ENCODE measurements around the gene AUTS2.

The AUTS2 gene

DNA sequence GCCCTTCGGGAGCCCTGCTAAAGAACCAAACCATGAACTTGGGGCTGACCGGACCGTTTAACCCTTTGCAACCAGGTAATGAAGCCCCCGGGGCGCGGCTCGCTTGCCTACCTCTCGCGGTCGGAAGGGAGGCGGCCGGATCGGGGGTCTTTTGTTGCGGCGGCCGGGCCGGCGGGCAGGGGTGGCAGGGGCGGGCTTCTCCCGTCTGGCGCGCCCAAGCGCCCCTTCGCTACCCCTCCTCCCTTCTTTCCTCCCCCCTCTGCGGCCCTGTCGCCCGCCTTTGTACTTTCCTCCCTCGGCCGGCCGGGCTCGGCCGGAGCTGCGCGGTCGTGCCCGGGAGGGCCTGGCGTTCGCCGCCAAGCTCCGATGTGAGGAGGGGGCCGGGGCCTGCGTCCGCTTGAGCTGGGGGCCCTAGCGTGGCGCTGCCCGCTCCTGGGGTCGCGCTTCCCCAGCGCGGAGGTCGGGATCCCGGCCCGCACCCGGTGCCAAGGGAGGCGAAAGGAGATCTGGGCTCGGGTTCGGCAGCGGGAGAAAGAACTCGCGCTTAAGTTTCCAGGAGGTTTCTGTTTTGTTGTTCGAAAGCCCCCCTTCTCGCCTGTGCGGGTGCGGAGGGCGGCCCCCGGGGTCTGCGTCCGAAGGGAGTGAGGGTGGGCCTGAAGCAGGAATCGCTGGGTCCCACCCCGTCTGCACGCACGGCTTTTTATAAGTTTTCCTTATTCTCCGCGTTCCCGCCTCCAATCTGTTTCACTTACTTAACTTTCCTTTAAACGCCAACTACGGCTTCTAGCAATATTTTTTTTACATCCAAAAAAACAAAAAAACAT lies 1096.9 kb downstream of the AUTS2 start:
- peak; percentile 53 for DNase-seq

DNA sequence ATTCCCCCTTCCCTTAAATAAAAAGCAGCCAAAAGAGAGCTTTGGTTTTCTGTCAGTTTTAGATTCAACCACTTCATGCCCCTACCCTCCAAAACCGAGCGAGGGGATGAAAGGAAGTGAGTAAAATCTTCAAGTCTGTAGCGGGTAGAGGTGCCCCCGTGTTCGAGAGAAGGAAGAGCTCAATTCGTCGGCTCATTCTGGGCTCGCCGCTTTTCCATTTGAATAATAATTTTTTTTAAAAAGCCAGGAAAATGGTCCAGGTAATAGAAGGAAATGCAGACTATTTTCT lies 1097.5 kb downstream of the AUTS2 start:
- TF ChIP-seq, protein P1, sequence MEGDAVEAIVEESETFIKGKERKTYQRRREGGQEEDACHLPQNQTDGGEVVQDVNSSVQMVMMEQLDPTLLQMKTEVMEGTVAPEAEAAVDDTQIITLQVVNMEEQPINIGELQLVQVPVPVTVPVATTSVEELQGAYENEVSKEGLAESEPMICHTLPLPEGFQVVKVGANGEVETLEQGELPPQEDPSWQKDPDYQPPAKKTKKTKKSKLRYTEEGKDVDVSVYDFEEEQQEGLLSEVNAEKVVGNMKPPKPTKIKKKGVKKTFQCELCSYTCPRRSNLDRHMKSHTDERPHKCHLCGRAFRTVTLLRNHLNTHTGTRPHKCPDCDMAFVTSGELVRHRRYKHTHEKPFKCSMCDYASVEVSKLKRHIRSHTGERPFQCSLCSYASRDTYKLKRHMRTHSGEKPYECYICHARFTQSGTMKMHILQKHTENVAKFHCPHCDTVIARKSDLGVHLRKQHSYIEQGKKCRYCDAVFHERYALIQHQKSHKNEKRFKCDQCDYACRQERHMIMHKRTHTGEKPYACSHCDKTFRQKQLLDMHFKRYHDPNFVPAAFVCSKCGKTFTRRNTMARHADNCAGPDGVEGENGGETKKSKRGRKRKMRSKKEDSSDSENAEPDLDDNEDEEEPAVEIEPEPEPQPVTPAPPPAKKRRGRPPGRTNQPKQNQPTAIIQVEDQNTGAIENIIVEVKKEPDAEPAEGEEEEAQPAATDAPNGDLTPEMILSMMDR (IDR thresholded peaks at IDR 0.05) = no peak
- peaks cover 4% of the 10 kb centered on the region for H3K36me3 Mint-ChIP-seq (ENCODE audit: low read depth)
- H3K4me1 Mint-ChIP-seq = peaks cover 9% of the 10 kb centered on the region
- H3K27ac Mint-ChIP-seq = peak overlapping the region; percentile 97
- no peak for DNase-seq
- peak overlapping the region; percentile 100 for H3K4me3 Mint-ChIP-seq
- no peaks in the 10 kb centered on the region for H3K9me3 Mint-ChIP-seq
- peaks cover 11% of the 10 kb centered on the region for H3K27me3 Mint-ChIP-seq (ENCODE audit: low read depth, poor library complexity)

More for the DNA sequence above, 1096.9 kb downstream of the AUTS2 start:
- TF ChIP-seq, protein P1 (IDR thresholded peaks at IDR 0.05) = no peak
- Mint-ChIP-seq H3K9me3 (no peaks in the 10 kb centered on the region), H3K4me3 (peak overlapping the region; percentile 100), H3K36me3 (ENCODE audit: low read depth) (peaks cover 4% of the 10 kb centered on the region), H3K4me1 (peaks cover 9% of the 10 kb centered on the region), H3K27ac (peak overlapping the region; percentile 97), H3K27me3 (ENCODE audit: low read depth, poor library complexity) (peaks cover 11% of the 10 kb centered on the region)

DNA sequence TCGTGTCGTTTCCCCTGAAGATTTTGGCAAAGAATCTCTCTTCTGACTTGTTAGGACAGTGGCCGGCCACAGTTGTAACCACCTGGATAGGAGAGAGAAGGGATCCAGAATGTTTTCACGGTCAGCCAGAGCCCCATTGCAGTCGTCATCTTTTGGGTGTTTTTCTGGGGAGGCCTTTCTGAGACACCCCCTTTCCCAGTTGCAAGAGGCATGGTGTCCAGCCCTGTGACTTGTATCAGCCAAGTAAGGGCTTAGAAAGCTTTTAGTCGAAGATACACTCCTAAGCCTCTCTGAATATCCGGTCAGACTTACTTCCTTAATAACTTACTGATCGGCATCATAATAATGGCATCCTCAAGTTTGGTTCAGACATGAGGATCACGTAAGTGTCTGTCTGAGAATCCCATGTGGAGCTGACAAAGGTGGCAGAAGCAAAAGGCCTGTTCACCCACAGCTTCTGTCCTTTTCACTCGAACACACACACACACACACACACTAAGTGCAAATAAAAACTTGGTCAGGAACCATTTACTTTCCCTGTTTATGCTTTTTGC lies 1098.0 kb downstream of the AUTS2 start:
- H3K9me3 Mint-ChIP-seq = no peaks in the 10 kb centered on the region
- TF ChIP-seq, protein P1 (IDR thresholded peaks at IDR 0.05) = no peak
- peak overlapping the region; percentile 100 for H3K4me3 Mint-ChIP-seq
- no peak for DNase-seq
- peaks cover 10% of the 10 kb centered on the region for H3K27me3 Mint-ChIP-seq (ENCODE audit: low read depth, poor library complexity)
- peaks cover 4% of the 10 kb centered on the region for H3K36me3 Mint-ChIP-seq (ENCODE audit: low read depth)
- peaks cover 9% of the 10 kb centered on the region for H3K4me1 Mint-ChIP-seq
- peak overlapping the region; percentile 97 for H3K27ac Mint-ChIP-seq

DNA sequence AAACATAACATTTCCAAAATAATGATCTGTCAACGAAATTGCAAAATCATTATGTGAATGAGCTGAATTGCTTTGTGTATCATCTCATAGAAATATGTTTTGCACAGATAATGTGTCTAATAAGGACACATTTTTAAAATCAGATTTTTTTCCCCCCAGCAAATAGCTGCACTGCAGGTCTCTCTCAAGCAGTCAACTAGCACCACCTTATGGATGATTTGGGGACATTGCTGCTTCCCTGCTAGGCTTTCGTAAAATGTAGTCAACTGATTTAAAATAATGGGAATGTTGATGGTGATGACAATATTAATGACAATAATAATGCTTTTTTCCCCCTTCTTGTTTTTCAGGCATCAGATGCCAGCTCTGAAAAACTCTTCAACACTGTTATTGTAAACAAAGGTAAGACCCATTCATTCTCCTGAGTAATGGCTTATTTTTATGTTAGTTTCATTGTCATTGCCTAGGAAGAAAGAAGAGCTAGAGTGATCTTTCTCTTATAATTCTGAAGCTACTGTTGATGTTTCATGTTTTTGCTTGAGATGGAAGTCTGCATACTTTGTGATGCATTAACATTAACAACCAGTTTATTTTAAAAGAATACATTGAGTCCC lies 1100.1 kb downstream of the AUTS2 start:
- peaks cover 8% of the 10 kb centered on the region for H3K4me1 Mint-ChIP-seq

DNA sequence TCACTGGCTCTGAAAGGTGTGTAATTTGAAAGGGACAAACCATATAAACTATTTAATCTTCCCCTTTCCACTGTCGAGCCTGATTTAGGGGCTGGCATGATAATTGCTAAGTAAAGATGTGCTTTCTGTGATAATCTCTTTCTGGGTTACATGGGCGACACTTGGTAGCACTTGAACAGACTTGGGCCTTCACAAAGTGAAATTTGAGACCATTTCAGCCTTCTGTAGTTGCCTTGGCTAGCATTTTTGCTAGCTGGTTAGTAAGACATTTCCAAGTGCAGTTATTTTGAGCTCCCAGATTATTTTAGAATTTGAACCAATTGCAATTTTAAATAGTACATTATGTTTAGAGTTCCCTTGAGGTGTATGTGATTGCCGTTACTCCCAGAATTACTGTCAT lies 1101.0 kb downstream of the AUTS2 start:
- Mint-ChIP-seq H3K36me3 (ENCODE audit: low read depth) (peaks cover 27% of the 10 kb centered on the region), H3K4me3 (no peak overlapping the region), H3K4me1 (peaks cover 9% of the 10 kb centered on the region), H3K27me3 (ENCODE audit: low read depth, poor library complexity) (no peaks in the 10 kb centered on the region), H3K27ac (no peak overlapping the region), H3K9me3 (no peaks in the 10 kb centered on the region)
- TF ChIP-seq, protein P1 (IDR thresholded peaks at IDR 0.05) = no peak
- DNase-seq = no peak

More for the DNA sequence above, 1100.1 kb downstream of the AUTS2 start:
- peaks cover 17% of the 10 kb centered on the region for H3K36me3 Mint-ChIP-seq (ENCODE audit: low read depth)
- H3K27ac Mint-ChIP-seq = no peak overlapping the region
- peak overlapping the region; percentile 100 for H3K4me3 Mint-ChIP-seq
- no peaks in the 10 kb centered on the region for H3K27me3 Mint-ChIP-seq (ENCODE audit: low read depth, poor library complexity)
- H3K9me3 Mint-ChIP-seq = no peaks in the 10 kb centered on the region
- TF ChIP-seq, protein P1 (IDR thresholded peaks at IDR 0.05) = peak; percentile 89
- DNase-seq = peak; percentile 27
